Caco-2 (cell line): ENCODE data around the gene IRF2. TPM values are rescaled to one million over a fixed set of nuclear protein-coding genes. Genes with fewer than 3 reads are reported as not detected.

ENCODE experiments used
- BruUV-seq: library from RNA; stranded (reverse); fragments of 400-500 nt; replicated peaks from 2 replicates; lab custom pipeline; 2021; lab: Mats Ljungman, UMichigan
- CTCF ChIA-PET: fragments of 300-600 bp; sonication (Branson Sonifier 250); formaldehyde crosslinking; loops from one replicate; lab custom pipeline; 2022; ENCODE audit warnings: antibody characterized with exemption; lab: Charles Lee
- POLR2A ChIA-PET: fragments of 300-600 bp; sonication (Branson Sonifier 250); formaldehyde crosslinking; loops from one replicate; lab custom pipeline; 2022; ENCODE audit warnings: antibody characterized with exemption; lab: Charles Lee
- DNase-seq, 2 experiments: peaks; one replicate each; pipeline versions ENCODE4 v3.0.0 to v3.0.0-alpha.2; 2020 to 2022
- H3K27me3 ChIP-seq: replicated peaks from 2 replicates; pipeline ENCODE4 v1.6.0; 2011; ENCODE audit warnings: low read length; ENCODE audit not compliant: control insufficient read depth, insufficient read depth
- H3K36me3 ChIP-seq: 2 replicates; pipeline ENCODE4 v1.5.1; 2011; ENCODE audit warnings: low read length; ENCODE audit not compliant: control insufficient read depth, insufficient read depth
- H3K4me1 ChIP-seq: fragments of 250-450 bp; sonication (Bioruptor Pico); 2 replicates; pipeline ENCODE4 v1.5.1; 2020; ENCODE audit warnings: mild to moderate bottlenecking
- H3K4me3 ChIP-seq: 2 replicates; pipeline ENCODE4 v1.5.1; 2011; ENCODE audit warnings: low read depth, mild to moderate bottlenecking, control low read depth, low read length
- H3K9me3 ChIP-seq: fragments of 250-450 bp; sonication (Bioruptor Pico); 2 replicates; pipeline ENCODE4 v1.5.1; 2020; ENCODE audit warnings: mild to moderate bottlenecking, moderate library complexity
- H3K27ac Mint-ChIP-seq: one replicate; pipeline ENCODE4 v1.8.0; 2022; ENCODE audit warnings: mixed read lengths; ENCODE audit not compliant: unreplicated experiment
- H3K27me3 Mint-ChIP-seq: one replicate; pipeline ENCODE4 v1.8.0; 2022; ENCODE audit warnings: mixed read lengths; ENCODE audit not compliant: insufficient read depth, unreplicated experiment
- H3K36me3 Mint-ChIP-seq: one replicate; pipeline ENCODE4 v1.8.0; 2022; ENCODE audit warnings: mild to moderate bottlenecking, mixed read lengths; ENCODE audit not compliant: insufficient read depth, unreplicated experiment
- H3K4me1 Mint-ChIP-seq: one replicate; pipeline ENCODE4 v1.8.0; 2022; ENCODE audit warnings: low read depth, mixed read lengths; ENCODE audit not compliant: unreplicated experiment
- H3K4me3 Mint-ChIP-seq: one replicate; pipeline ENCODE4 v1.8.0; 2022; ENCODE audit warnings: mild to moderate bottlenecking, moderate library complexity, mixed read lengths; ENCODE audit not compliant: unreplicated experiment
- H3K9me3 Mint-ChIP-seq: one replicate; pipeline ENCODE4 v1.8.0; 2022; ENCODE audit warnings: mixed read lengths; ENCODE audit not compliant: unreplicated experiment
- CTCF ChIP-seq, 2 experiments: fragments of 200-600 bp in 1 of 2; IDR thresholded peaks; 1 replicate in 1 of 2; 2 replicates in 1 of 2; pipeline versions ENCODE4 v1.5.1 to v1.8.0; 2011 to 2022; ENCODE audit warnings: antibody characterized with exemption in 1 of 2, control low read depth in 1 of 2, inconsistent platforms in 1 of 2, low read depth in 1 of 2, low read length in 1 of 2, mild to moderate bottlenecking in 1 of 2, moderate library complexity in 1 of 2; ENCODE audit not compliant: insufficient read depth in 1 of 2, severe bottlenecking in 1 of 2, unreplicated experiment in 1 of 2
- intact Hi-C: fragments of 100-400 bp; cut with micrococcal nuclease; formaldehyde crosslinking; loops from one replicate; pipeline ENCODE4 v1.10.0; 2022; ENCODE audit not compliant: unreplicated experiment
- total RNA-seq: library from RNA; stranded (reverse); gene quantifications from 2 replicates; pipeline ENCODE4 v1.2.3, GENCODE V29; 2022

Gene IRF2
- total RNA-seq, 1 experiment from 2014 or later: 9.2 TPM

DNA sequence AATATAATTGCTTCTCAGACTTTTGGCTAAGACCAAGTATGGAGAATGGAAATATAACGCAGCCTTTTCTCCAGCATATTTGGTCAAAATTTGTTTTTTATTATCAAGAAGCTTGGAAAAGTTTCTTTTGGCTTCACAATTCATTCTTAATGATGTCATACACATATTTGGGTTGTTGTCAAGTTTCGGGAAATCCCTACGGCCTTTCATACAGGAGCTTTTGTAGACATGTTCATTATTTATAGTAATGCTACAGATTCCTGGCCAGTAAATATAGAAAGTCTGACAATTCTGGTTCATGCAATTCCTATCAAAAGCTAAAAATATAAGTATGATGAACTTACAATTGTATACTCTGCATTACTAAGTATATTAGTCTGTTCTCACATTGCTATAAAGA lies 112.9 kb downstream of the IRF2 start:
- no peaks in the 10 kb centered on the region for H3K9me3 Mint-ChIP-seq
- ChIA-PET POLR2A (no interaction called here), CTCF (no interaction called here)
- H3K4me3 Mint-ChIP-seq: no peak overlapping the region
- H3K4me1 ChIP-seq: peaks cover 11% of the 10 kb centered on the region
- H3K27ac Mint-ChIP-seq: no peak overlapping the region
- H3K36me3 ChIP-seq: no peaks in the 10 kb centered on the region
- no TSS peak for BruUV-seq
- no peaks in the 10 kb centered on the region for H3K27me3 ChIP-seq
- intact Hi-C loops: no loop called here
- H3K27me3 Mint-ChIP-seq: no peaks in the 10 kb centered on the region
- H3K4me1 Mint-ChIP-seq: peaks cover 15% of the 10 kb centered on the region
- no peak for DNase-seq
- H3K4me3 ChIP-seq: no peak overlapping the region
- H3K36me3 Mint-ChIP-seq: no peaks in the 10 kb centered on the region
- H3K9me3 ChIP-seq: no peaks in the 10 kb centered on the region
- TF ChIP-seq CTCF (IDR thresholded peaks at IDR 0.05; ENCODE audit: insufficient read depth in 1 of 2, low read depth in 1 of 2, low read length in 1 of 2, severe bottlenecking in 1 of 2, unreplicated experiment in 1 of 2): no peak

GRCh38 chr4:184359888-184360287 lies 114.5 kb downstream of the IRF2 start:
- CTCF ChIA-PET: no interaction called here
- TF ChIP-seq CTCF (IDR thresholded peaks at IDR 0.05; ENCODE audit: insufficient read depth in 1 of 2, low read depth in 1 of 2, low read length in 1 of 2, severe bottlenecking in 1 of 2, unreplicated experiment in 1 of 2): no peak
- Mint-ChIP-seq H3K27me3 (no peaks in the 10 kb centered on the region), H3K4me3 (no peak overlapping the region), H3K27ac (no peak overlapping the region), H3K9me3 (no peaks in the 10 kb centered on the region), H3K36me3 (no peaks in the 10 kb centered on the region), H3K4me1 (peaks cover 12% of the 10 kb centered on the region)
- Histone ChIP-seq H3K4me3 (no peak overlapping the region), H3K27me3 (no peaks in the 10 kb centered on the region), H3K36me3 (no peaks in the 10 kb centered on the region), H3K4me1 (peaks cover 11% of the 10 kb centered on the region), H3K9me3 (no peaks in the 10 kb centered on the region)
- BruUV-seq: no TSS peak
- no peak for DNase-seq
- POLR2A ChIA-PET: no interaction called here
- intact Hi-C loops: no loop called here

DNA sequence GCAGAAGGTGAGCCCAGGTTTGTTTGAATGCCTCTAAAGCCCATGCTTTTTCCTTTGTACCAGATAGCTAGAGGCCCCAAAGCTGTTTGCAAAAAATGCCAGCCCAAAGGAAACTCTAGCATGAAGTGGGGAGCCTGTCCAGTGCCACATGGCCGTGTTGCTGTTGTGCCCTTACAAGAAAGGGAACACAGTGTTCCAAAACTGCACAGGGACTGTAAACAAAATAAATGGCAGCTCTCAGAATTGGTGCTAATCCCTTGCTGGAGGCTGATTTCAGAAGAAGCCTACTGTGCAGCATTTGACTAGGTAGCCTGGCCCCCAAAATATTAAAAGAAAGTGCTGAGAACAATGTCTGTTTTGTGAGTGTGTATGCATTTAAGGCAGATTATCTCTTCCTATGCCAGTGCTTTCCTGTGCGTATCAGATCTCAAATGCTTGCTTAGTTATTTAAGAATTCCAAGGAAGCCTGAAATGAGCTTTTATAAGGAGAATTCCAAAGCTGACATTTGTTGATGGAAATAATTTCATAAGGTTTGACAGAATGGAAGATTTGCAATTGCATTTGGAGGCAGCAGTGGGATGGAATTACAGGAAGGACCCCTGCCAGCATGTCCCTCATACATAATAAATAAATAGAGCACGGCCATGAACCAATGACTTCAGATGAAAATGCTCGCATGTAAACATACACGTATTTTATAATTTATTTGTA lies 115.7 kb downstream of the IRF2 start:
- no peaks in the 10 kb centered on the region for H3K9me3 ChIP-seq
- Mint-ChIP-seq H3K9me3 (no peaks in the 10 kb centered on the region), H3K4me3 (no peak overlapping the region), H3K27ac (no peak overlapping the region), H3K27me3 (no peaks in the 10 kb centered on the region), H3K36me3 (no peaks in the 10 kb centered on the region), H3K4me1 (peaks cover under 1% of the 10 kb centered on the region)
- POLR2A ChIA-PET: interaction anchor here (1.6 kb wide), 1 partner anchor 10 kb away, joined by 3 read pairs; no protein-coding TSS in a partner anchor
- no peak for DNase-seq
- H3K4me3 ChIP-seq: no peak overlapping the region
- no TSS peak for BruUV-seq
- no peaks in the 10 kb centered on the region; the same call in 1 of the 2 replicates for H3K4me1 ChIP-seq
- no peaks in the 10 kb centered on the region for H3K36me3 ChIP-seq
- intact Hi-C loops: no loop called here
- CTCF ChIA-PET: no interaction called here
- TF ChIP-seq CTCF (IDR thresholded peaks at IDR 0.05; ENCODE audit: insufficient read depth in 1 of 2, low read depth in 1 of 2, low read length in 1 of 2, severe bottlenecking in 1 of 2, unreplicated experiment in 1 of 2): no peak
- H3K27me3 ChIP-seq: no peaks in the 10 kb centered on the region
